Islet of Langerhans (tissue), 1 donor: ENCODE data around the gene RAB9A.

Experiments used
- FAIRE-seq: peaks from one replicate; lab custom pipeline; 2011; peaks lifted over from hg19 to GRCh38; lab: Jason Lieb, UNC

RAB9A gene

DNA sequence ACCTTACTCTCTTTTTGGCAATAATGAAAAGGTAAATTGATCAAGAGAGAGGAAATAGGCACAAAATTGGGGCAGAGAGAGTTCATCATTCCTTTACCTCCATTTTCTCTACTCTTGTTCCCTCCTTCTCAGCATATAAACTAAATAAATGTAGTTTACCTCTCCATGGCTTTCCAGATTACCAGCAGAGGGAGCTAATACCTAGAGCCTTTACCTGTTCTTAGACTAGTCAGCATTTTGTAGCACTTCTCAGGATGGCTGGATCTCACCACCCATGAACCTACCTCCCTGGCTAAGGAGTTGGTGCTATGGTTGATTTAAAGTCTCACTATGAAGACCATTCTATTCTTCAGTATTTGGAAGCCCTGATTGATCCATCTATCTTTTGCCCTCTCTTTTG, 61.3 kb downstream of the RAB9A start:
- FAIRE-seq: peak; percentile 65

- no peak for FAIRE-seq
These were observed 61.9 kb downstream of the RAB9A start for GRCh38 chrX:13750812-13751211.

- FAIRE-seq: peak; percentile 80
These were observed 63.2 kb downstream of the RAB9A start for GRCh38 chrX:13752141-13752540.

DNA sequence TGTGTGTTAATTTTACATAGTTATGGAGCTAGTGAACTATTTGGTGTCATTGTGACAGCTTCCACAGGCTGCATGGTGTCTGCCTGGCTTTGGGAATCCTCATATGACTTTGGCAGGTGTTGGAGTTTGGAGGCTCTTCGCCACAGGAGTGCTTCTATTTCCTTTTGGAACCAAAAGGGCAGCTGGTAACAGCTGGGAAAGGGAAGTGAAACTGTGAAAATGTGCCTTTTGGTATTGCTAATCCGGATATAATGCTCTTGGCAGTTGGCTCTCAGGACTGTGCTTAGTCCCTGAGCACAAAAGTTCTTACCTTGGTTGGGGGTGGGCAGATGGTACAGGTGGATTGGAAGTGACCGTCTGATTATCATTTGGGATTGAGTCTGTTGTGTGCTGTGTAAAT, 63.7 kb downstream of the RAB9A start:
- no peak for FAIRE-seq

DNA sequence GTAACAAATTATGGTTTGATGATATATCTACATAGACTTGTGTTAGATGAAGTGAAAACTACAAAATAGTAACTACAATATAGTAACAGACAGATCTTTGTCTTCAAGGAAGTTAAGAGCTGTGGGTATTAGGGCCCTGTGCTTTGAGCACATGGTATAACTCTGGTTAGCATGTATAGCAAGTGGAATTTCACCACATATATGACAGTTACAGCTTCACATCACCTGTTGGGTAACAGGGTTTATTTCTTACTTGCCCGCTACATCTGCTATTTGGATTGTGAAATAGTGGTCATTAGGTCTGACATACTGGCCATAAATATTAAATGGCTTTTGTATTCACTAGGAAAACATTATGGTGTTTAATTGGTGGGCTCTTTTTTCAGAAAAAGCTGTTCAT, 65.8 kb downstream of the RAB9A start:
- no peak for FAIRE-seq

GRCh38 chrX:13755254-13755653, 66.3 kb downstream of the RAB9A start:
- FAIRE-seq: no peak

DNA sequence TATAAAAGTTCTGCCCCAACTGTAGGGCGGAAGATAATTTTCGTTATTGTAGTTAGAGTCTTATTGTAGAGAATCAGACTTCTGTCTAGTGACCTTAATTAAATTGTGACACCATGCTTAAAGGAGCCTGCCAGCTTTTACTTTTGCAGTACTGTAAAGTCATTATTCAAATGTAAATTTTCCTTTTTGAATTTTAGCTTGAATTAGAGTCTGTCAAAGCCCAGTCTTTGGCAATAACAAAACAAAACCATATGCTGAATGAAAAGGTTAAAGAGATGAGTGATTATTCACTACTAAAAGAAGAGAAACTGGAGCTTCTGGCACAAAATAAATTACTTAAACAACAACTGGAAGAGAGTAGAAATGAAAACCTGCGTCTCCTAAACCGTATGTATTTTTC, 67.5 kb downstream of the RAB9A start:
- peak; percentile 56 for FAIRE-seq

- FAIRE-seq: no peak
These were observed 70.3 kb downstream of the RAB9A start for GRCh38 chrX:13759152-13759718.
